GM12872 (cell line): ENCODE data around the gene CA10.

Experiments used
- CTCF ChIP-seq: IDR thresholded peaks from 3 replicates; pipeline ENCODE4 v1.5.1; 2011; ENCODE audit warnings: low read depth, mild to moderate bottlenecking, low read length, moderate library complexity; ENCODE audit not compliant: insufficient read depth

The CA10 gene

GRCh38 chr17:51743477-51743876 is 415.0 kb downstream of the CA10 start:
- TF ChIP-seq CTCF, result no peak

GRCh38 chr17:51742571-51742970 is 415.9 kb downstream of the CA10 start:
- no peak for TF ChIP-seq CTCF

DNA sequence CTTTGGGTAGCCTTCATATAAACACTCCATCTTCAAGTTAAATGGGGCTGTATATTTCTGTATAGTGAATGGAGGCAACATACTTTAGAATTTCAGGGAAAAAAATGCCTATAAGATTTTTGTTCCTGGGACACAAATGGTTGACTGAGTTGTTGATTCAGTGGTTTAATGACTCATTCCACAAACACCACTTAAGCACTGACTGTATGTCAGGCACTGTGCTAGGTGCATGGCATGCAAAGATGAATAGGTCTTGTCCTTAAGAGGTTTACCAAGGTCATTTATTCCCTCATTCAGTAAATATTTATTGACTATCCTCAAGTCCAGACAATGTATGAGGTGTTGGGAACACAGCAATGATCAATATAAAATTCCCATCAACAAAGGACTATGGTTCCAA is 417.1 kb downstream of the CA10 start:
- no peak for TF ChIP-seq CTCF

GRCh38 chr17:51740531-51740930 is 418.0 kb downstream of the CA10 start:
- TF ChIP-seq CTCF, result no peak

GRCh38 chr17:51739245-51739886 is 419.1 kb downstream of the CA10 start:
- TF ChIP-seq CTCF, result no peak

DNA sequence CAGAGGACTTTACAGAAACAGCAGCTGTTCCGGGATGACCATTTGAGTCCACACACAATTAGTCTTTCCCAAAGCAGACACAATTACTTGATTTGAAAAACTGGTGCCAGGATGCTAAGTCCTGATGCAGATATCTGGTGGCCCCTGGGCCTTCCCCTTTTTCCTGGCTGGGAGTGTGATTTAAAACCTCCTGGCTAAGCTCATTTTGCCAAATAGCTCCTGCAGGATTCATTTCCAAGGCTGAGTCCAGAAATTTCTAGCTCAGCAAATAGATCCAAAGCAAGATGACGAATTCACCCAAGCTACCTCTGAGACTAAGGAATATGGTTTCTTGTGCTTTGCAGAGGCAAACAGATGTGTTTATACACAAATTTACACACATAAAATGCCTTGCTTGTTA is 422.2 kb downstream of the CA10 start:
- no peak for TF ChIP-seq CTCF

DNA sequence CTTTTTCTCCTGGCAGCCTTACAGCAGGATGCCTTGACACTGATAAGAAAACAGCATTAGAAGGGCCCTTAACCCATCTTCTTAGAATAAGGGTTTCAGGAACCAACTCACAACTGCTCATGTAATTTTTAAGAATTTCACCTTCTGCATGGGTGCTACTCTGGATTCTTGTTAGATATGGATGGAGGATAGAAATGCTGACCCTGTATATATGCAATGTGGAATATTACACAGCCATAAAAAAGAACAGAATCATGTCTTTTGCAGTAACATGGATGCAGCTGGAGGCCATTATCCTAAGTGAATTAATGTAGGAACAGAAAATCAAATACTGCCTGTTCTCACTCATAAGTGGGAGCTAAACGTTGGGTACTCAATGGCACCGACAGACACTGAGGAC is 423.5 kb downstream of the CA10 start:
- no peak for TF ChIP-seq CTCF
